ENCODE results near the gene TRAPPC10. TPM values are rescaled to one million over a fixed set of nuclear protein-coding genes. Genes with fewer than 3 reads are reported as not detected.

Gene TRAPPC10
- polyA plus RNA-seq, 1 experiment = 26.0 TPM

- H3K9me3 ChIP-seq (ENCODE audit: control insufficient read depth, insufficient read depth, low read length) = no peaks in the 10 kb centered on the region
- no peak overlapping the region for H3K4me3 ChIP-seq (ENCODE audit: low read depth, low read length)
- no peak for DNase-seq (ENCODE audit: low read depth, low spot score)
- no peaks in the 10 kb centered on the region for H3K27me3 ChIP-seq (ENCODE audit: control insufficient read depth, insufficient read depth, low read length)
- CTCF ChIA-PET = no interaction called here
- no peak for TF ChIP-seq CTCF (IDR thresholded peaks at IDR 0.05; ENCODE audit: low read depth, low read length)
- POLR2A ChIA-PET = no interaction called here
- H3K27ac ChIP-seq (ENCODE audit: low read depth, low read length) = no peak overlapping the region
Measured at GRCh38 chr21:44020551-44020950, 8.4 kb downstream of the TRAPPC10 start.

- Histone ChIP-seq H3K27ac (ENCODE audit: low read depth, low read length) (no peak overlapping the region), H3K27me3 (ENCODE audit: control insufficient read depth, insufficient read depth, low read length) (no peaks in the 10 kb centered on the region), H3K4me3 (ENCODE audit: low read depth, low read length) (no peak overlapping the region), H3K9me3 (ENCODE audit: control insufficient read depth, insufficient read depth, low read length) (no peaks in the 10 kb centered on the region)
- no peak for TF ChIP-seq CTCF (IDR thresholded peaks at IDR 0.05; ENCODE audit: low read depth, low read length)
- ChIA-PET POLR2A (no interaction called here), CTCF (interaction anchor here (0.6 kb wide), 1 partner anchor 91 kb away, joined by 8 read pairs; no protein-coding TSS in a partner anchor)
- DNase-seq (ENCODE audit: low read depth, low spot score) = no peak
Measured at GRCh38 chr21:44021064-44021463, 9.0 kb downstream of the TRAPPC10 start.

GRCh38 chr21:44024257-44024656 lies 12.1 kb downstream of the TRAPPC10 start:
- DNase-seq (ENCODE audit: low read depth, low spot score) = no peak
- ChIA-PET POLR2A (no interaction called here), CTCF (interaction anchor here (1.3 kb wide), 1 partner anchor 213 kb away, joined by 3 read pairs; no protein-coding TSS in a partner anchor)
- peaks cover 3% of the 10 kb centered on the region; the same call in 1 of the 2 replicates for H3K9me3 ChIP-seq (ENCODE audit: control insufficient read depth, insufficient read depth, low read length)
- no peaks in the 10 kb centered on the region for H3K27me3 ChIP-seq (ENCODE audit: control insufficient read depth, insufficient read depth, low read length)
- H3K27ac ChIP-seq (ENCODE audit: low read depth, low read length) = no peak overlapping the region
- H3K4me3 ChIP-seq (ENCODE audit: low read depth, low read length) = no peak overlapping the region
- no peak for TF ChIP-seq CTCF (IDR thresholded peaks at IDR 0.05; ENCODE audit: low read depth, low read length)

GRCh38 chr21:44024887-44025353 lies 12.8 kb downstream of the TRAPPC10 start:
- no peaks in the 10 kb centered on the region for H3K27me3 ChIP-seq (ENCODE audit: control insufficient read depth, insufficient read depth, low read length)
- no peak overlapping the region; the same call in 1 of the 2 replicates for H3K4me3 ChIP-seq (ENCODE audit: low read depth, low read length)
- POLR2A ChIA-PET = no interaction called here
- peaks cover 3% of the 10 kb centered on the region; the same call in 1 of the 2 replicates for H3K9me3 ChIP-seq (ENCODE audit: control insufficient read depth, insufficient read depth, low read length)
- CTCF ChIA-PET = interaction anchor here (1.3 kb wide), 1 partner anchor 214 kb away, joined by 3 read pairs; no protein-coding TSS in a partner anchor
- peak; percentile 15 for DNase-seq (ENCODE audit: low read depth, low spot score)
- TF ChIP-seq CTCF (IDR thresholded peaks at IDR 0.05; ENCODE audit: low read depth, low read length) = 0 out of 2 replicates have a peak, but pooled peaks have one; percentile 3
- peak overlapping the region; percentile 57 for H3K27ac ChIP-seq (ENCODE audit: low read depth, low read length)

GRCh38 chr21:44027607-44028286 lies 15.6 kb downstream of the TRAPPC10 start:
- H3K4me3 ChIP-seq (ENCODE audit: low read depth, low read length) = no peak overlapping the region
- CTCF ChIA-PET = interaction anchor here (1.4 kb wide), 1 partner anchor 53 kb away, joined by 3 read pairs; no protein-coding TSS in a partner anchor
- H3K27me3 ChIP-seq (ENCODE audit: control insufficient read depth, insufficient read depth, low read length) = no peaks in the 10 kb centered on the region
- no peak overlapping the region for H3K27ac ChIP-seq (ENCODE audit: low read depth, low read length)
- DNase-seq (ENCODE audit: low read depth, low spot score) = no peak
- peaks cover 3% of the 10 kb centered on the region; the same call in 1 of the 2 replicates for H3K9me3 ChIP-seq (ENCODE audit: control insufficient read depth, insufficient read depth, low read length)
- TF ChIP-seq CTCF (IDR thresholded peaks at IDR 0.05; ENCODE audit: low read depth, low read length) = no peak
- POLR2A ChIA-PET = interaction anchor here (0.6 kb wide), 1 partner anchor 45 kb away, joined by 3 read pairs; no protein-coding TSS in a partner anchor

All from AG04450 (cell line).